Amniotic stem cell (primary cell): ENCODE data around the gene MKRN3.

ENCODE experiments used
- DNase-seq: peaks from one replicate; lab custom pipeline; 2025; lab: John Stamatoyannopoulos, UW

MKRN3 gene

DNA sequence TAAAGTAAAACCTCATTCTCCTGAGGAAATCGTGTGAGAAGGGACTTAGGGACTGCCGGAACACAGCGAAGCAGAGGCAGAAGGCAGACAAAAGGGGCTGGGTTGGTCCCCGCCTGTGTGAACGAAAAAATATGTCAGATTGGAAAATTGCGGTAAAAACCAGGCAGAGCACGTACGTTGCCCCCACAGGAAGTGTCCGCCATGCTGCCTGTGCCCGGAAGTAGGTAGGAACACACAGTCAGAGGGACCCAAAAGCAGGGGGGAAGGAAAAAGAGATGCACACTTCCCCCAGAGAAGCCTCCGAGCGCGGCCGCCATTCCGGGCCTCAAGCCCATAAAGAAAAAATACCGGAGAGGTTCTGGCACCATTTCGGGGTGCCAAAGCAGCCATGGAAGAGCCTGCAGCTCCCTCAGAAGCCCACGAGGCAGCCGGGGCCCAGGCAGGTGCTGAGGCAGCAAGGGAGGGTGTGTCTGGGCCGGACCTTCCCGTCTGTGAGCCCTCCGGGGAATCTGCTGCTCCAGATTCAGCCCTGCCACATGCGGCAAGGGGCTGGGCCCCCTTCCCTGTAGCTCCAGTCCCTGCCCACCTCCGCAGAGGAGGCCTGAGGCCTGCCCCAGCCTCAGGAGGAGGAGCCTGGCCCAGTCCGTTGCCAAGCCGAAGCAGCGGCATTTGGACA, at the start of gene MKRN3:
Gene MKRN3 (plus strand): TSS at position 280 of the 676 bp plus-strand sequence. CDS start 109 bp downstream, at position 389.
- no peak for DNase-seq

DNA sequence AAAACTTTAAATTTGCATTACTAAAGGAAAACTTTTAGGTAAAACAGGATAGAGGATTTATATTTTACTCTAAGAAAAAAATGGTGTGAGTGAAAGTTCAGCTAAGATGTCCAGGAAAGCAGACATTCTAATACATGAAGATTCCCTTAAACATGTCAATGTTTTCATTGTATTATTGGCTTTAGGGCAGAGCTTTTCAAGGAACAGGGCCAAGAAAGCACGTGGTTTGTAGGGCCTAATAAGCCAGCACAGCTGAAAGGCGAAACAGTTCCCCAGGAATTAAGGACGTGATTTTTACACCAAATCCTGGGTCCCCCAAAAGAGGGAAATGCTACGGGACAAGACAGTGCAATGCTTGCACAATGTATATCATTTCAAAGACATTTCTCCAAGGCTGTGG, 48.6 kb upstream of the MKRN3 start:
- DNase-seq = no peak

DNA sequence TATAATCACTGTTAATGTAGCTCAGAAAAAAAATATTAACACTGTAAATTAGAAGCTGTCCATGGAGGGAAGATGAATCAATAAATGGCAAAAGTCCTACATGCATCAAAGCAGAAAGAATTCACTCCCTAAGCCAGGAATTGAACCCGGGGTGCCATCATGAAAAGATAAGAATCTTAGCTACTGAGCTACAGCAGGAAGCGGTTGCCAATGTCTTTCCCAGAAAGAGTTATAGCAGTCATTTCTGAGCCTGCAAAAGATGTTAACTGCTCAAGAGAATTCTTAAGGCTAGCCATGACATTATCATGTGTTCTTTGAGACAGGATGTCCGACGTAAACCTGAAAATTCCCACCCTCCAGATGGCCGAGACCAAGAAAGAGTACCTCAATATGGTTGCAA, 47.4 kb upstream of the MKRN3 start:
- no peak for DNase-seq

DNA sequence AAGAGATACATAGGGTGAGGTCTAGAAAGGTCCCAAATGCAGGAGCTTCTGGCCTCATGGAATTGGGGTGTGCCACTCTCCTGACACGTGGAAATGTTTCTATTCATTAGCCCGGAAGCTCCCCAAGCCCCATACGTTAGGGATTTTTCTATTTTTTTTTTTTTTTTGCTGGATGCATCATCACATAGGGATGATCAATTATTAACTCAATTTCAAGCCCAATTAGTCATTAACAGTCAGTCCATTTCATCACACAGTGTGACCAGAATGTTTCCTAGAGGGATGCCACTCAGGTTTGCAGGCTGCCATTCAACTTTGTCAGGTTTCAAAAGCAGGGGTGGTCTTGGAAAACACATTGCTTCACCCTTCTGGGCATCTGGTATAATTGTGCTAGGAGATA, 40.7 kb upstream of the MKRN3 start:
- no peak for DNase-seq

DNA sequence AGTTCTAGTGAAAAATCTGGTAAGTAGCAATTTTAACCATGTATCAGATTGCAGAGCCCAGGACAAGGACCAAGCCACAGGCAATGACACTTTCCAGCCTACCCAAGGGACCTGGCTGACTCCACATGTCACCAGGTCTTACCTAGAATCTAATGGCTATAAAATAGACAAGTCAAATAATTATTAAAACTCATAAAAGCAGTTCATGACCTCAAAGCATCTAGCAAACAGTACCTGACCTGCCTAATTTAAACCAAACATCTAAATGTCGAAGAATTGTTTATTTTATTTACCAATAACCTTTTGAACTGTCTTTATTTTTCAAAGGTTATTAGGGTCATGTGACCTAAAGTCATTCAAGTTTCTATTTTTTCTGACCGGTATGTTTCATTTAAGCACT, 35.6 kb upstream of the MKRN3 start:
- no peak for DNase-seq

DNA sequence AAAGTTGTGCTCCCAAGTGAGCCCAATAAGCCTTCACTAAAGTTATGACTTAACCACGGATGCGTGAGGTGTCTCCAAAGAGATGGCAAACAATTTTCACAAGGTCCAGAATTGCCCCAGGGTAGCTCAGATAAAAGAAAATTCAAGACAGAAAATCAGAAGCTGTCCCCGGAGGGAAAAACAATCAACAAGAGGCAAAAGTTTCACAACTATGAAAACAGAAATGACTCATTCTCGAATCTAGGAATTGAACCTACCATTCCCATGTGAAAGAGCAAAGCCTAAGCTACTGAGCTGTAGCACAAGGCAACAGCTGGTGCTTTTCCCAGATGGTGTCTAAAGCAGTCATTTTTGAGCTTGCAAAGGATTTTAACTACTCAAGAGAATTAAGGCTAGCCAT, 33.5 kb upstream of the MKRN3 start:
- DNase-seq = no peak

DNA sequence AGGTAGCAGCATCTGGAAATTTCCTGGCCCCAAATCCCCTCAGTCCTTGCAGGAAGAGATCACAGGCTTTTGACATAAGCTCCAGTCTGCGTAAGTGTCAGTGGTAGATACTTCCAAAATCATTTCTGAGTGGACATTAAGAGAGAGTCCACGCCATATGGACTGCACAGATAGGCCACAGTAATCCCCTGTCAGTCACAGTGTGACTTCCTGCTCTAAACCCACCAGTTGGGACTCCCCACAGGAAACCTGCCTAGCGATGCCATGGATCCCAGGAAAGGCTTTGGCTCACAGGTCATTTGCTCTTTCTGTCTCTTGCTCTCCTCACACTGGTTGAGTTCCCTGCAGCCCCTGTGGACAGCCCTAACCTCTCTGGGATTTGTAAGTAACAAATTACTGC, 28.8 kb upstream of the MKRN3 start:
- no peak for DNase-seq

DNA sequence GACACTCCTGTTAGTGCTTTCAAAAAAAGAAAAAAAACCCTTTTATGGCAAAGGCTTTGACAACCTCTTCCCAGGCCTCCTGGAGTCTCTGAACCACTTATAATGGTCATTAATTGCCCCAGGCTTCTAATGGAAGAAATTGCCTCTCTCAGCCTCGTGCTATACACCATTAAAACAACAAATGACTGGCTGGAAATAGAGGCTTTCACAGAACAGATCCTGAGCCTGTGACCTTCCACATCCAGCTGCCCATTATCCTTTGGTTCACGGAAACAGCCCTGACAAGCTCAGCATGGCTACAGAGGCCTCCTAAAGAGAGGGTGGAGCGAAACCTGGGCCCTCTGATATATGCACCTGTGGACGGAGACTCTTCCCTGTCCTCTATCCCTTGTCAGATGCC, 26.8 kb upstream of the MKRN3 start:
- no peak for DNase-seq

DNA sequence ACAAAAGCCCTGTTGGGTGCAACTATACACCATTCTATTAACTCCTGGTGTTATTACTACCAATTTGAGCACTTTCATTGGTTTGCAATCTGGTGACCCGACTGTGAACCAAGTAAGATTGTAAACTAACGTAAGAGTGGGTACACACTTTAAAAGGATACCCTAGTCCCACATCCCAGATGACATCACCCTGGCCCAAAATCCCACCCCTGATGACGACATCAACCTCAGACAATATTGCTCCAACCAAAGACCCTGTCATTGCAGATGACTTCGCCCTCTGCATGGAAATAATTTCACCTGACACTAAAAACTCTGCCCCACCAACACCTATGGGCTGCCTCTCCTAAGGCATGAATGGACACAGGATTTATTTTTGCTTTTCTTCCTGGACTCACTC, 25.6 kb upstream of the MKRN3 start:
- no peak for DNase-seq

DNA sequence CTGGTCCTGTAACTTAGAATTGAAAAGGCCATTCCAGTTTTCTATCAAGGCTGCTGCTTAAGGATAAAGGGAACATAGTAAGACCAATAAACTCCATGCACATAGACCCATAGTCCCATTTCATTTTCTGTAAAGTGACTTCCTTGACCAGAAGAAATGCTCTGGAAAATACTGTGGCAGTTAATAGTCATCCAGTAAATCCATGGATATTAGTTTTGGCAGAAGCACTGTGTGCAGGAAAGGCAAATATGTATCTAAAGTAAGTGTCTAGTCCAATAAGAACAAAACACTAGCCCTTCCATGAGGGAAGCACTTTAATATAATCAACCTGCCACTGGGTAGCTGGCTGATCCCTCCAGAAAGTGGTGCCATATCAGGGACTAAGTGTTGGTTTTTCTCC, 19.3 kb upstream of the MKRN3 start:
- no peak for DNase-seq

DNA sequence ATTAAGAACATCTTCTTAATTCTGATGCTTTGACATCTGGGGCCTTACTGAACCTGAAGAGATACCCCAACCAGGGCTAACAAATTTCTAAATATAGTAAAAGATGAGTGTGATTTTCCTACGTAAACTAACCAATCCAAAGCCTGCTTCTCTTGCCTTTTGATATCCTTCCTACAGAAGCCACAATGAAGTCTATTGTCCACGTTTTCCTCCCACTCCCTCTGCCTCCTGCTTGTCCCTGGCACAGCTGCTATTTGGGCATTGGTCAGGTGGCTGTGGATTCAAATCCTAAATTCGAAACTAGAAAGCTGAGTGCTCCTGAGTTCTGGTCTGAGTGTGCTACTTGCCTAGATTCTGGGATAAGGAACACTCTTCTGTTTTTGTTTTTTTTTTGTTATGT, 17.4 kb upstream of the MKRN3 start:
- DNase-seq = no peak

DNA sequence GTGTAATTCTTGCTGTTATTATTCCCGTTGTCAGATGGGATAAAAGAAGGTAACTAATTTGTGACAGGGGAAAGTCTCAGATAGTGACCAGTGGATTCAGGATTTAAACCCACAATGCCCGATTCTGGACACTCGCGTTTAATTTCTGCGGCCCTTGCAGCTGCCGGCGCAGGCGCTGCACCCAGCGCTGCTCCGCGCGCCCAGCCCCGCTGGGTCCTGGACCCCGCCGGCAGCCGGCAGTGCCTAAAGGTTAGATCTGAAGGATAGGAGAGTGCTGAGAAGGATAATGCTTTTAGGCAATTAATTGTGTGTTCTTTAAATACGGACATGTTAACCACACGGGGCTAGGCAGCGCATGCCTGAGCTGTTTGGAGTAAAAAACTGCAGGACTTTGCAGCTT, 3.6 kb upstream of the MKRN3 start:
- no peak for DNase-seq

DNA sequence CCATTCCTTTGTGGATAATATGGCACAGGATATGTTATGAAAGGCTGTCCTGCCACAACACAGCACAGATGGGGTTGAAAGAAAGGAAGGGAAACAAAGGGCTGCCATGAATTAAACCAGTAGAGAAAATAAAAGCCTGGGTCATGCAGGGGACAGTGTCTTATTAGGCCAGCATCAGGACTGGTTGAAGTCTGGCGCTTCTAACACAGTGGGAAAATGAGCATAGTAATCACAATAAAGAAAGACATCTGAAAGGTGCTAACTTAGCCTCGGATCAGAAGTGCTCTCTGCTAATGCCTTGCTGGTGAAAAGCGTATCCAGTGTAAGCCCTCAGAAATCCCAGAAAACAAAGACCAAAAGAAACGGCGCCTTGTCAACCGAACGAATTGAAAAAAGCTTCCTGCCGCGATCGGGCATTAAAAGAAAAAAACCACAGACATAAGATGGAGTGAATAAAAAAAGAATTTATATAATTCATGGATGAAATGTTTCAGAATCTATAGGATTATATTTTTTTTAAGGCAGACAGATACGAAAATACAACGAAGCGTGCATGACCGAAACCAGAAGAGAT, 566 bp upstream of the MKRN3 start:
- no peak for DNase-seq

DNA sequence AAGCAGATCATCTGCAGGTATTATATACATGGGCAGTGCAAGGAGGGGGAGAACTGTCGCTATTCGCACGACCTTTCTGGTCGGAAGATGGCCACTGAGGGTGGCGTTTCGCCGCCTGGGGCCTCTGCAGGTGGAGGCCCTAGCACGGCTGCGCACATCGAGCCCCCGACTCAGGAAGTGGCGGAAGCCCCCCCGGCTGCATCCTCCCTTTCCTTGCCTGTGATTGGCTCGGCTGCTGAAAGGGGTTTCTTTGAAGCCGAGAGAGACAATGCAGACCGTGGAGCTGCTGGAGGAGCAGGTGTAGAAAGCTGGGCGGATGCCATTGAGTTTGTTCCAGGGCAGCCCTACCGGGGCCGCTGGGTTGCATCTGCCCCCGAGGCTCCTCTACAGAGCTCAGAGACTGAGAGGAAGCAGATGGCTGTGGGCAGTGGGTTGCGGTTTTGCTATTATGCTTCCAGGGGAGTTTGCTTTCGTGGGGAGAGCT, 639 bp downstream of the MKRN3 start:
- DNase-seq = no peak

DNA sequence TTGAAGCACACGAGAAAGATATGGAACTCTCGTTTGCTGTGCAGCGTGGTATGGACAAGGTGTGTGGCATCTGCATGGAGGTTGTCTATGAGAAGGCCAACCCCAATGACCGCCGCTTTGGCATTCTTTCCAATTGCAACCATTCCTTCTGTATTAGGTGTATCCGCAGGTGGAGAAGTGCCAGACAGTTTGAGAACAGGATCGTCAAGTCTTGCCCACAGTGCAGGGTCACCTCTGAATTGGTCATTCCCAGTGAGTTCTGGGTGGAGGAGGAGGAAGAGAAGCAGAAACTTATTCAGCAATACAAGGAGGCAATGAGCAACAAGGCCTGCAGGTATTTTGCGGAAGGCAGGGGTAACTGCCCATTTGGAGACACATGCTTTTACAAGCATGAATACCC, 1.2 kb downstream of the MKRN3 start:
- DNase-seq = no peak

DNA sequence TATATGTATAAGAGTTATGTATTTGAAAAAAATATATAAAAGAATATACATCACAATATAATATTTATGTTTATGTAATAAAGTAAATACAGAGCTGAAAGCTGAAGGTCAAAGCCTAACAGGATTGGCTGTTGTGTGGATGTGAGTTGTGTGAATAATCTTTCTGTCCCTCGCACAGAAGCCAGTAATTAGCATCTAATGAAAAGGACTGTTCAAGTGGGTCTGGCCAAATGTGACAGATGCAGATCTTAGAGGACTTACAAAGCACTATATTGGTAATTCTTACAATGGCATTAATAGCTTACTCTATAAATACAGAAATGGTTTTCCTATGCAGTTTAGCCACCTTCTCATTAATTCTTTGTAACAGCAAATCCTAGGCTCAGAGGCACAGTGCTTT, 2.4 kb downstream of the MKRN3 start:
- no peak for DNase-seq

DNA sequence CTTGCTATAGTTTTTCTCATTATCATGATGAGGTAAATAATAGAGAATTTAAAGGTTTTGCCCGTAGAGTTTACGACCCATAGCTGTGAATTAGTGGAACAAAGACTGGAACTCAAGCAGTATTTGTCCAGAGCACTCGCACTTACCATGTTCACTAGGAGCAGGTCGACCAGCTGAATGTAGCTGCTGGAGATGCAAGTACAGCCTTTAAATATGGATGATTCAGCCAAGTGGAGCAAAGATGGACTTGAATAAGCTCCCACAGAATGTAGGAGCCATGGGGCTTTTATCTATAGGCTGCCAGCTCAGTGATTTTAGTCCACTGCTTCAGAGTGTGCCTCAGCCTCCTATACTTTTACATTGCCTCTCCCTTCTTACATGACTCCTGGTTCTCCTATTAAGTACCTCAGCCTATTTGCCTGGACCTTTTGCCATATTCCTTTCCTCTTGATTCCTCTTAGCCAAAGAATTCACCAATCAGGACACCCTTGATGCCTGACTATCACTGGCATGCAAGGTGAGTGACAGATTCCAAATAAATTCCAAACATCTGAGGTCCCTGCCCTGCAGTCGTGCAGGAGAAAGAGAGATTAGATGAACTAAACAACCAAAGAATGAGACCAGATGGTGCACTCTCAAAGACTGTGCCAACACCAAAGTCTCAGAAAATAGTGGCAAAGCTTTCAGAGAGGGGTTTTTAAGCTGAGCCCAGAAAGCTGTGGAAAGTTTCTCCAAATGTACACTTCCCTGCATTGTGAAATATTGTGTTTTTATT, 3.9 kb downstream of the MKRN3 start:
- DNase-seq = no peak

DNA sequence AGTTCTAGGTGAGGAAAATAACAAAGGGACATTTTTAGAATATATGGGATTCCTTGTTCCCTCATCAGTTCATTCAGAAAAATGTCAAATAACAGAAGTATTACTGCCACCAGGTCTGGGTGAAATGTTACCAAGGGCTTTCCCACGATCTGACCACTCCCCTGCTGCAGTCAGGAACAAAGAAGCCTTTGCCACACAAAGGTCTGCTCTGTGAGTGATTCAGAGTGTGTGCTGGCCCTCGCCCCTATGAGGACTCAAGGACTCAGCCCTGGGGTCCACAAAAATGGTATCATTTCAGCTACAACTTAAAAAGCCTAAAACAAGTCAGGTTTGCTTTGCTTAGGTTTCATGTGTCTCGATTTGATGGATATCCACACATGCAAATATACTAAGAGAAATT, 5.0 kb downstream of the MKRN3 start:
- DNase-seq = no peak

DNA sequence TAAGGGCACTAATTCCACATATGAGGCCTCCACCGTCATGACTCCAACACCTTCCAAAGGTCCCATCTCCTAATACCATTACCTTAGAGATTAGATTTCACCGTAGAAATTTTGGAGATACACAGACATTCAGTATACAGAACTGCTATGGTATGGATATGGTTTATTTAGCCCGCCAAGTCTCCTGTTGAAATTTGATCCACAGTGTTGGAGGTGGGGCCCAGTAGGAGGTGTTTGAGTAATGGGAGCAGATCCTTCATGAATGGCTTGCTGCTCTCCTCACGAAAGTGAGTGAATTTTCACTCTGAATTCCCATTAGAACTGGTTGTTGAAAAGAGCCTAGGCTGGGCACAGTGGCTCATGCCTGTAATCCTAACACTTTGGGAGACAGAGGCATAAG, 7.4 kb downstream of the MKRN3 start:
- no peak for DNase-seq

DNA sequence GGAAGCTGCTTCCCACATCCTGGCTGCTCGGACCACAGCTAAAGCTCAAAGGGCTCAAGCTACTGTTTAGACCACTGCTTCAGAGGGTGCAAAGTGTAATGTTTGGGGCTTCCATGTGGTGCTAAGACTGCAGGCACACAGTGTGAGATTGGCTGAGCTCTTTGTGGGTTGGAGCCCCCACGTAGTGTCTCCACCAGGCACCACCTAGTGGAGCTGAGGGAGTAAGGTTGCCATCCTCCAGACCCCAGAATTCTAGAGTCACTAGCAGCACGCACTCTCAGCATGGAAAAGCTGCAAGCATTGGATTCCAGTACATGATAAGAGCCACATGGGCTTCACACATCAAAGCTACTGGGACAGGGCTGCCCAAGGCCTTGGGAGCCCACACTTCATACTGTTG, 9.3 kb downstream of the MKRN3 start:
- no peak for DNase-seq

DNA sequence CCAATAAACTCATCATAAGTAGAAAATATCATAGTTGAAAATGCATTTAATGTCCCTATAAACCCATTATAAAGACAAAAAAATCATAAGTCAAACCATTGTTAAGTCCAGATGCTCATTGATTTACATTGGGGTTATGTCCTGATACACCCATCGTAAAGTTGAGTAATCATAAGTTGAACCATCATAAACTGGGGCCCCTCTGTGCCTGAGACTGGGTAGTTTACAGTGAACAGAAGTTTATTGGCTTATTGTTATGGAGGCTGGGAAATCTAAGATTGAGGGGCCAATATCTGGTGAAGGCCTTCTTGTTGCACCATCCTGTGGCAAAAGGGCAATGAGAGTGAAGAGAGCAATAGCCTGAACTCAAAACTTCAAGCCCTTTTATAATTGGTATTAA, 10.6 kb downstream of the MKRN3 start:
- no peak for DNase-seq

DNA sequence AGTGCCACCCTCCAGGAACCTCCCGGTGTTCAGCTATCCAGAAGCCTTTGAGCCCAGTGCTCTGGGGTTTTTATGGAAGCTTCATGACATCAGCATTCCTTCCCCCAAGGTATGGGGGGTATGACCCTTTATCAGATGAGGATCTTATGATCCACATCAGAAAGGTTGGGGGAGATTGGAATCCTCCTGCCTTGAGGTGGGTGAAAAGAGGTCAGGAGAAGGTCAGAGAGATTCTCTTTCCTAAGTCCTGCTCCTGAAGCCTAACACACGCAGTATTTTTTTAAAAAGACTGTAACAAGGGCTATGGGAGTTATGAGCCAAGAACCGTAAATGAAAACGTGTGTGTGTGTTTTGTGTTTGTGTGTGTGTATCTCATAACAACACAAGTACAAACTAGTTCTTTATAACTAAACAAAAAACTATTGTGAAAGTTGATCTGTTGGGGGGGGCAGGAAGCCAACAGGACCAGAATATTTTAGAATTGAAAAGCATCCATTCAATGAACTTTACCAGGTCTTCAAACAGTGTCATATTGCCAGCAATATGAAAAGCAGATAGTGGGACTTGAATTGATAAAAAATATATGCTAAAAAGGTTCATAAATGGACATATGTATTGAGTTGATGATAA, 13.2 kb downstream of the MKRN3 start:
- no peak for DNase-seq

DNA sequence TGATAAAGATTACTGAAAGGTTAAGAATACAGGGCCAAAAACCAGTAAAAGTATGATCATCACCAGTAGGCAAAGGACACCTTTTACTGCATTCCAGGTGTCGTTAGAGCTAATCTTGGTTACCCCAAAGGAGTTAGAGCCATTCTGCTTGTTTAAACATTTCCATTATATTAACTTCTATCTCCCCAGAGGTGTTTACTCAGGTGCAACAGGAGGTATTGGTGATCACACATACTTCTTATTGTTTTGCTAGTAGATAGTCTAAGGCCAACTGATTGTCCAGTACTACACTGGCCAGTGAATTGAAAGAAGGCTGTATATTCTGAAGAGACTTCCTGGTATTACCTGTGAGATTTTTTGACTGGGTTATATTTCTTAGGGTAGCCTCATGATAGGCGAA, 22.8 kb downstream of the MKRN3 start:
- no peak for DNase-seq
